Left forelimb (tissue), 1 donor: ENCODE measurements around the gene ZCCHC17.
"Not testable (repeated sequence)": the region's sequence is repeated elsewhere in the genome, so short reads cannot be mapped to it uniquely, and the experiment has no call there.

Source experiments
- DNase-seq: peaks from one replicate; pipeline ENCODE4 v3.0.0-alpha.2; 2018; ENCODE audit warnings: low spot score

Gene ZCCHC17

DNA sequence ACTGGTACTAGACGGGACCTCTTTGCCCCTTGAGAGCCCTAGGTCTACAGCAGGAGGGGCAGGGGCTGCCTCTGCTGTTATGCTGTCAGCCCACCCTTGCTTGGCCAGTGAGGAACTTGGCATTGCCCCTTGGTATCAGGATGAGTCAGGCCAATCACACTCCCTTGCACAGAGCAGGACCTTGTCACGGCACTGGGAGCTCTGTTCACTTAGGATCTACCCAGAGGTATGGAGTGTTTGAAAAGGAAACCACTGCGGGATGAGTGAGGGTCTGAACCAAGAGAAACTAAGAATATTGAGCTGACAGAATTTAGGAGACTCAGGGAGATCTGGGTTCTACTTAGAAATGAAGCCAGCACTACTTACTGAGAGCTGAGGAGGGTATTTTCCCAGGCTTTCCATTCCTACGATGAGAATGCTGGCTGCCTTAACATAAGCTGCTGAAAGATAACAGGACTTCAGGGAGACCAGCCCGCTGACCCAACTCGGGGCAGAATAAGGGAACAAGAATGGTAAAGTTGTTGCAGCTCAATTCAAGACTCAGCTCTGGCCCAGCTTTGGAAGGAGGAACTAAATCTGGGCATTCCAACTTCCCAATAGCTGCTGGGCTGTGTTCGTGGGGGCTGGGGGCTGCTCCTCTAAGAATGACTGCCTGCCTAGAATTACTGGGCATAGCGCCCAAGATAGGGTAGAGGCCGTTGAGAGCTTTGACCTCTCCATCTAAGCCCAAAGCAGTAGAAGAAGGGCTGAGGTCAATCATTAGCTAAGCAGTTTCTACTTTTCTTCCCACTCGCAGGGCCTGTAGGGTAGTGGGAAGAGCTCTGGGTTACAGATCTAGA is 74.5 kb downstream of the ZCCHC17 start:
- no peak for DNase-seq

DNA sequence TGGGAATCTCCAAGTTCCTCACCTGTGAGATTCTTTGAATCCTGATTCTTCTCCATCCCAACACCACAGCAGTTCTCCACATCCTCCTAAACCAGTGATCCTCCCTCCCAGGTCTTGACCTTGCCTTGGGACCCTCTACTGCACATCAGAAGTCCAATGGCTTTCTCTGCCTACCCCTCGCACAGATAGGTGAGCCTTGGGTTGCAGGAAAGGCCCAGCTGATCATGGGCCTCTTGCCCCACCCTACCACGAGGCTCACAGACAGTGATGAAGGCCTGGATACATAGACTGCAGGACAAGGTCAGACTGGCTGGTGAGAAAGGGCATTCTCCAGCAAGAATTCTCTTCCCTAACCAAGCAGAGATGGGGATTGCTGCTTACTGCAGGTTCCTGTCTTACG is 75.2 kb downstream of the ZCCHC17 start:
- no peak for DNase-seq

DNA sequence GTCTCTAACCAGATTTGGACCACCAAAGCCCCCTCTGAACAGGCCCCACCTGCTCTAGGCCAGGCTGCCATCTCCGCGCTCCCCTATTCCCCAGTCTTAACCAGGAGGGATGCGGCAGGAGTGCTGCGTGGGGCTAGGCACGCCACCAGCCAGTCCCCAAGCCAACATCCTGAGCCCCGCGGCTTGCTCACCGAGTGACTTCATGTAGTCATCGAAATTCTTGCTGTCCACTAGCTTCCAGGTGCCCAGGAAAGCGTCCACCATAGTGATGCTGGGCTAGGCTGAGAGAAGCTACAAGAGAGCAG is 75.9 kb downstream of the ZCCHC17 start:
- DNase-seq, result no peak

DNA sequence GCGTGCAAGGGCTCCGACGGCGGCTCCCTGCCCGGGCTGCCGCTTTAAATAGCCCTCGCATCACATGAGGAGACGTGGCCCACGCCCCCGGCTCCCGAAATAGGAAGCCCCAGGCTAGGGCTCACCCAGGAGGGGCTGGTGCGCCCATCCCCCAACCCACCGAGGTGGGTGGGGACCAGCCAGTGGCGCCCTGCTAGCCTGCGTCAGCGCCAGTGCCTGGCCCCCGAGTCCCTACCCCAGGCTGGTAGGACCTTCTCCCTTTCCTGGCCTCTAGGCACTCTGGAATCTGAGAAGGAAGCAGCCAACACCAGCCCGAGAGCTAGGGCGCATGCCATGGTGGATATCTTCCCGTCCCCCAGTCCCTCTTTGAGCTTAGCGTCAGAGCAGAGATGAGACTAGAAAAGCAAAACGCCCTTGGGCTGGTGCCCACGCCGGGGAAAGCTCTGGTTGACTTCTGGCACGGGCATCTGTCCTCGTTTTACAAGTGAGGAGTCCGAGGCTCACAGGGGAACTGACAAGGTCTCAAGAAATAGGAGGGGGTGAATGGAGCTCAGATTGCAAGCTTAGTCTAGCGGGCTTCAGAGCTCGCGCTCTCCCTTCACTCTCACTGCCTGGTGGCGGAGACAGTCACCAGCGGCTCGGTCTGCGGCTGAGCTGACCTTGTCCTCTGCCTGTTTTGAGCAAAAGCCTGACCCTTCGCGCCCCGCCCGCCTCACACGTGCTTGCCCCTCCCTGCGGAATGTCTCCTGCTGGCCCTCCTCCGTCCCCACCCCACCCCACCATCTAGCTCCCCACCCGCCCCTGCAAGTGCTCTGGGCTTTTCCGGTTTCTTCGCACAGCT is 76.4 kb downstream of the ZCCHC17 start, which contains the start of gene FABP3:
Gene FABP3, minus strand, starts transcription at position 21 of the 841 bp plus-strand sequence. CDS start 62 bp downstream, outside the sequence.
- DNase-seq, result peak; percentile 86

DNA sequence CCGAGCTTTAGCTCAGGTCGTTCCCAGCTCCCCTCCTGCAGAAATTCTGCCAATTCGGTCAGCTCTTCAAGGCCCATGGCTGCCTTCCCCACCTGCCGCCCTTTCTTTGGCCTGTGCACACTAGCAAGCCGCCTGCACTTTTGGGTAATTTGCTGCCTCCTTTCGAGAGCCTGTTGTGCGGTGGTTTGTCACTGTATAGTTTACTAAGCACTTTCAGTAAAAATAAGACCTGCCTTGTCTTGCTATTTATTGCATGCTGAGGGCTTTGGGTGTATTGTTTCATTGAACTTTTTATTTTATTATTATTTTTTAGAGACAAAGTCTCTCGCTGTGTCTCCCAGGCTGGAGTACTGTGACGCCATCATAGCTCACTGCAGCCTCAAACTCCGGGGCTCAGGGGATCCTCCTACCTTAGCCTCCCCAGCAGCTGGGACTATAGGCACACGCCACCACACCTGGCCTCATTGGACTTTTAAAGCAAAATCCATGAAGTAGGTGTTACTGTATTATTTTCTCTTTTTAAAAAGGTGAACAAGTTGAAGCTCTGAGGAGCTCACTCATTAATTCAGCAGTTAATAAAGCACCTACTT is 77.2 kb downstream of the ZCCHC17 start:
- DNase-seq, result no peak

DNA sequence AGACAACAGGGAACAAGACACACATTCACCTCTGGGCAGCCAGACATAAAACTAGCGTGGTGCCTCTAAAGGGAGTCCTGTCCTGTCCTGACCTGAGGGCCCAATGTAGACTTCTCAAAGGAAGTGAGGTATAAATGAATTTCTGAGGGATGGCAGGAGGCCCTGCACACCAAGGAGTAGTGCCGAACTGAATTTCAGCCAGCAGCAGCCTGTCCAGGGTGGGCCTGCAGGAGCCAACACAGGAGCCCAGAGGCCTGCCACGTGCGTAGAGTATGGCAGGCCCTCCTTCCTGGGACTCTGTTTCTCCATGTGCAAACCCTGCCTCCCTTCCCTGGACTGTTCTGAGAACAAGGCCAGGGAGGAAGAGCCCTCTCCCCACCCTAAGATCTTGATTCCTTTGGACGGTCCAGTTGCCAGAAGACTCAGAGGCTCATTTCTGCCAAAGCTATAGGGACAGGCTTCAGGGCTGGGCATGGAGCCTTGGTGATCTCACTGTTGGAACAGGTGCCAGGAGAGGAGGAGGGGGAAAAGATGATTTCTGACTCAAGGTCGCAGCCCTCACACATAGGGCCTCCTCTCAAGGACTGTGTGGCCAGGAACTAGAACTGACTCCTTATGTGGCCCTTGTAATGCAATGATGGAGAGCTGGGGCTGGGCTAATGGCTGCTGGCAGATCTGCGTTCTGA is 77.8 kb downstream of the ZCCHC17 start:
- peak; percentile 80 for DNase-seq

DNA sequence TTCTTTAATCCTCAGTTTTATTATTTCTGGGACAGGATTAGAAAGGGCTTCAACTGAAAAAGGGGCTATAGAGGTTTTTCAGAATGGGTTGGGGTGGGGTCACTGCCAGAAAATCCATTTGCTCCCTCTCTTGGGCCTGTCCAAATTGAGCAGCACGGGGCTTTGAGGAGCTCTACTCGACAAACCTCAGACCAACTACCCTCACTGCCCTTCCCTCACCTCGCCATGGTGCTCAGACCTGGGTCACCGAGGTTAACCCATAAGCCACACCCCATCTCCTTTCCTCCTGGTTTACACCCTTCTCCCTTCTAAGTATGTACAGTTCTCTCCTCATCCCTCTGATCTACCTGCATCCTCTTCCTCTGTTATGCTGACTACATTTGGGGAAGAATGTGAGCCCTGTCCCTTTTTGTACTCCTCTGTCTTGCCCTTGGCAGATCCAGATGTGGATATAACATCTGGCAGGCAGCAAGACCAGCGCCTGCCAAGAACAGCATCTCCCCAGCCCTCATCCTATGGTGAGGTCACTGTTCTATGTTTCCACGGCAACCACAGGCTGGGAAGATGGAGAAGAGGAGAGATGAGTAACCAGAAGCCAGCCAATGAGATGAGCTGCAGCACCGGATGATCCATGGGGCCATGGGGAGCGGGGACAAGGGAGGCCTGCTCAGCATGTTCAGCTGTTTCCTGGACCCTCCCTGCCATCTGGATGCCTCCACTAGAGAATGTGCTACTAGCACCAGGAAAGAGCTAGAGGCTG is 79.7 kb downstream of the ZCCHC17 start:
- peak; percentile 81 for DNase-seq

DNA sequence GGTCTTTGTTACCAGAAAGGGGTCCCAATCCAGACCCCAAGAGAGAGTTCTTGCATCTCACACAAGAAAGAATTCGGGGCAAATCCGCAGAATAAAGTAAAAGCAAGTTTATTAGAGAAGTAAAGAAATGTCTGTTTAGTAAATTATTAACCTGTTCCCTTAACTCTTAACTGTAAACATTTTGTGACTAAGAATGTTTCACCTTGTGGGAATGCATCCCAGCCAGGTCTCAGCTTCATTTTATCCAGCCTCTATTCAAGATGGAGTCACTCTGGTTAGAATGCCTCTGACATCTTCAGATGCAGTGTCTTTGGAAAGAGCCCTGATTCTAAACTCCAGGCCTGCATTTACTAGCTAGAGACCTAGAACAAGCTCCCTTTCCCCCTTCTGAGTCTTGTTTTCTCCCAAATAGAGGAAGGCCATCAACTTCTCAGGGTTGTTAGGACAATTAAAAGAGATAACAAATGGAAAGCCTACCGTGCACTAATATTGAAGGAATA is 80.6 kb downstream of the ZCCHC17 start:
- no peak for DNase-seq

DNA sequence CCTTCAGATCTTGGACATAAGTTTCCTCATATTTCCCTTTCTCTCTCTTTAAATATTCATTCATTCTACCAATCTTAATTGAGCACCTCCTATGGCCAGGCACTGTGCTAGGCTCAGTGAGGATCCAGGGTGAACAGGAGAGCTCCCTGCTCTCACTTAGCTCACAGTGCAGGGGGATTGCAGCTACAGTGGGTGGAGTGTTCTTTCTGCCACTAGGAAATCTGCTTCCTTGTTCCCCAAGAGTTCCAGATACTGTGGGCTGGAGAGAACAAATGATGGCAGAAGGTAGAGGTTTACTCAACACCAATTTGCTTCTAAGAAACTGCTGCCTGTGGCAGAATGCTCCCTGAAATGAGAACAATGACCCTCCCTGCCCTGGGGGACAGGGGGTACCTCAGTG is 81.2 kb downstream of the ZCCHC17 start:
- DNase-seq, result no peak

DNA sequence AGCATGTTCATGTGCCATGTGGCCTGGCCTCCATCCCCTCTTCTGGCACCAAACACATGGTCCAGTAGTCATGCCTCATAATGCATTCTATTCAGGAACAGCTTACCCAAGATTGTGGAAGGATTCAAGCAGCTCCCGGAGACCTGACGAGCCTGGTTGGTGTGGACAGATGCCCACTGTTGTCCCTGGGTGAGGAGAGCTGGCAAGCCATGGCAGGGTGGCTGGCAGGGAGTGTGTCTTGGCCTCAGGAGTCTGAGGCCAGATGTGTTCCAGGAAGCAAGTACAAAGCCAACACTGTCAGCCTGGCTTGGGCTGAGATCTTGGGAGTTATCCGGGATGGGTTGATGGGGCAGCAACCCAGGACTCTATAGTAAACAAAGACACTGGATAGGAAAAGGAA is 83.3 kb downstream of the ZCCHC17 start:
- no peak for DNase-seq

DNA sequence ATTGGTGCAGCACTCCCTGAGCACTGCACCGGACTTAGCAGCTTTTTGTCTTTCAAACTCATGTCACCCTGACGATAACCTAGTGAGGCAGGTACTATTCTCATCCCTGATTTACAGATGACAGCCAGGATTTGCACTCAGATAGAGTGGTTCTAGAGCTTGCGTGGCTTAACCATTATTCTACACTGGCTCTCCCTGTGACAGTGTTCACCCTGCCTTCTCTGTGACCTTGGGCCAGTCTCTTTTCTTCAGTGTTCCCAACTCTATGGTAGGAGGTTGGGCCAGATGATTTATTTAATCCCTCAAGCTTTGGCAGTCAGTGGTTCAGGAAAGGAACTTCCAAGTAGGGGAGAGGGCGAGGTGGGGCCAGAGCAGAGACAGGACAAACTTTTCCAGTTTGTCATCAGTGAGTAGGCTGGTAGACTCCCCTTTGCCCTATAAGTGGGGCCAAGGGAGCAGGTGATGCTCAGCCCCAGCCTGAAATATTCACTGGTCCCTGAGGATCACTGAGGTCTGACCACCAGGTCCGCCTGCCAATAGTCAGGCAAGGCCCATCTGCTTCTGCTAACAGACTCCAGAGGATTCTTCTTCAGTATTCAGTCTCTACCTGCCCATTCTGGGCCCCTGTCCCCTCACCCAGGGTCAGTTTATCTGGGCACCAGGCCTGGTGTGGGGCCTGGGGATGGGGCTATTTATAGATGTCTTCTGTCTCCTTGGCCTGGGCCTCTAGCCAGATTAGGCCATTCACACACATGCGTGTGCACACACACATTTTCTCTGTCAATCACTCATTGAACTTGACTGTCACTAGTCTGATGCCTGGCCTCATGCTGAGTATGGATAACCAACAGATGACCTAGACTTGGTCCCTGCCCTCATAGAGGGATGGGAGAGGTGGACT is 84.8 kb downstream of the ZCCHC17 start:
- no peak for DNase-seq

DNA sequence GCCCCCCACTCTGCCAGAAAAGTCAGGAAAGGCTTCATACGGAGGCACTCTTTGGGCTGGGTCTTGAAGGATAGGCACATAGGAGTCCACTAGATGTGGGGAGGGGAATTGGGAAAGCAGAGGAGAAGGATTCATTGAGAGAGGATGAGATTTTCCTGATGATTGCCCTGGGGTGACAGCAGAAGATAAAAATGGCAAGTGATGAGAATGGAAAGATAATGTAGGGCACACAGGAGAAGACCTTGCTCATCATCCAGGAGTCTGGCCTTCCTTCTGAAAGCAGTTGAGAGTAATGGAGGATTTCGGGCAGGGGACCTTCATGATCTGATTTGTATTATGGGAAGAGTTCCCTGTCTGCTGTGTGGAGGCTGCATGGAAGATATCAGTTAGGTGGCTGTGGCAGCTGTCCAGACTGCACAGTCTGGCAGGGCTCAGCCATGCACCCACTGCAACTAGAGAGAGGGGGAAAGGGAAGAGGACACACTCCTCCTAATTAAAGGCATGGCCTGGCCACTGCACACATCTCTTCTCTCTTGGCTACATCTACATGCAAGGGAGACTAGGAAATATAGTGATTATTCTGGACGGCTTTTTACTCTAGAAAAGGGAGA is 85.7 kb downstream of the ZCCHC17 start:
- DNase-seq, result no peak

DNA sequence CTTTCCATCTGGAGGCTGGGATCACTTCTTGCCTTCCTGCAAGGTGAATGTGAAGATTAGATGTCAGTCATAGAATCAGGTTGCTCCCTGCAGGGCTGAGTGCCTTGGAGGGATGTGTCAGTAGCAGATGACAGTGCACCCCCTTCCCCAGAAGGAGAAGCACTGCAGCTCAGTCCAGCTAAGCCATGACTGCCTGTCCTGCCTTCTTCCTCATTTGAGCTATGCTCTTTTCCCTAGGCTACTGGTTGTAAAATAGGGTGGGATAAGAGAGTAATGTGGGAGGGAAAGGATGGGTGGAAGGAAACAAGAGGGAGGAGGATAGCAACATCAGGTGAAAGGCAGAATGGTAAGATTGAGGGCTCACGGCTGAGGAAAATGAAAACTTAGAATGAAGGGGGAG is 87.1 kb downstream of the ZCCHC17 start:
- no peak for DNase-seq

DNA sequence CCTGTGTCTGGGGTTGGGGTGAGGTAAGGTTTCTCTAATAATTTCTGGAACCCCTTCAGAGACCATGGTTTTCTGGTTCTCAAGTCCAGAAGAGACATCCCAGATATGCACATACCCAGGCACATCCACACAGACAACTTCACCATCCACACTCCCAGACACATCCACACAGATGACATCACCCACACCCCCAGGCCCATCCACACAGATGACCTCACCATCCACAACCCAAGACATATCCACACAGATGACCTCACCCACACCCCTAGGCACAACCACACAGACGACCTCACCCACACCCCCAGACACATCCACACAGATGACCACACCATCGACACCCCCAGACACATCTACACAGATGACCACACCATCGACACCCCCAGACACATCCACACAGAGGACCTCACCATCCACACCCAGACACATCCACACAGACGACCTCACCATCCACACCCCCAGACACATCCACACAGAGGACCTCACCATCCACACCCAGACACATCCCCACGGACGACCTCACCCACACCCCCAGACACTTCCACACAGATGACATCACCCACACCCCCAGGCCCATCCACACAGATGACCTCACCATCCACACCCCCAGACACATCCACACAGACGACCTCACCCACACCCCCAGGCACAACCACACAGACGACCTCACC is 89.9 kb downstream of the ZCCHC17 start:
- not testable (repeated sequence) for DNase-seq

DNA sequence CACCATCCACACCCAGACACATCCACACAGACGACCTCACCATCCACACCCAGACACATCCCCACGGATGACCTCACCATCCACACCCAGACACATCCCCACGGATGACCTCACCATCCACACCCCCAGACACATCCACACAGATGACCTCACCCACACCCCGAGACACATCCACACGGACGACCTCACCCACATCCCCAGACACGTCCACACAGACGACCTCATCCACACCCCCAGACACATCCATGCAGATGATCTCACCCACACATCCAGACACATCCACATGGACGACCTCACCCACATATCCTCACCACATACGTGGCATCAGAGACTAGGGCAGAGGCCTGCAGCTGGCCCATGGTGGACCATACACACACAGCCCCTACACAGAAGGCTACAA is 90.8 kb downstream of the ZCCHC17 start:
- DNase-seq, result no peak

DNA sequence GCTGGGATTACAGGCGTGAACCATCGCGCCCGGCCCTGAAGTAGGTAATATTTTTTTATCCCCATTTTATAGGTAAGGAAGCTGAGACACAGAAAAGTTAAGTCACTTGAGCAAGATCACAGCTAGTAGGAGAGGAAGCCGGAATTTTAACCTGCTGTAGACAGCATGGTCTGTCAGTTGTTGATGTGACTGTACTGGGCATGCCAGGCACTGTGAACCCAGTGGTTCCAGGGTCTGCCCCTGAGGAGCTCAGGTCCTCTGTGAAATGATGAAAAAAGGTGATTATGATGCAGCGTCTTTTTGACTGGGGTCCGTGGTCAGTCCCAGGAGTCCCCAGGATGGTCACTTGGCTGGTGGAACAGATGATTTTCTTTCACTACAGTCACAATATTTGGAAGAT is 92.8 kb downstream of the ZCCHC17 start:
- no peak for DNase-seq

DNA sequence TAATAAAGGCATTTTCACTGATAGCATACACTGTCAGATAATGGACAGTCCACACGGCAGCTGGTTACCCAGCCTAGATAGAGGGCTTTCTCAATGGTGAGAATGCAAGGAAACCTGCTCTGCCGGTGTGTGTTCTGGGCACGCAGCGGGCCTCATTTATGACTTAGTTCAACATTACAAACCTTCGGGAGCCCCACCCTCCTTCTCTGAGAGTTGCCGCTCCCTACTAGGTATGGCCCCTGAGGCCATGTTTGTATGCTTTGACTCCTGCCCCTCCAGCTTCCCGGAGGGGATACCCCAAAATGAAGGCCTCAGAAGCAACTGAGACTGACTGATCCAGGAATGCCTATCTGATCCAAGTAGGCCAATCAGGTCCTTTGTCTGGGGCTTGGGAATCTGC is 93.2 kb downstream of the ZCCHC17 start:
- DNase-seq, result no peak

DNA sequence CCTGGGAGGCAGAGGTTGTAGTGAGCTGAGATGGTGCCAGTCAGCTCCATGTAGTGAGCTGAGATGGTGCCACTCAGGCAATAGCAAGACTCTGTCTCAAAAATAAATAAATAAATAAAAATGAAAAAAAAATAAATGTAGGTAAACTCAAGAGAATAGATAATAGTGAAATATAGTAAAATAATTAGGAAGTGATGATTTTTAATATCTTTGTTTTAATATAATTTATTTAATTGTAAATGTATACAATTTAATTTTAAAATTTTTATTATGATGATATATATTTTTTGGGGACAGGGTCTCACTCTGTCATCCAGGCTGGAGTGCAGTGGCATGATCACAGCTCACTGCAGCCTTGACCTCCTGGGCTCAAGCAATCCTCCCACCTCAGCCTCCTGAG is 96.6 kb downstream of the ZCCHC17 start:
- DNase-seq, result no peak

DNA sequence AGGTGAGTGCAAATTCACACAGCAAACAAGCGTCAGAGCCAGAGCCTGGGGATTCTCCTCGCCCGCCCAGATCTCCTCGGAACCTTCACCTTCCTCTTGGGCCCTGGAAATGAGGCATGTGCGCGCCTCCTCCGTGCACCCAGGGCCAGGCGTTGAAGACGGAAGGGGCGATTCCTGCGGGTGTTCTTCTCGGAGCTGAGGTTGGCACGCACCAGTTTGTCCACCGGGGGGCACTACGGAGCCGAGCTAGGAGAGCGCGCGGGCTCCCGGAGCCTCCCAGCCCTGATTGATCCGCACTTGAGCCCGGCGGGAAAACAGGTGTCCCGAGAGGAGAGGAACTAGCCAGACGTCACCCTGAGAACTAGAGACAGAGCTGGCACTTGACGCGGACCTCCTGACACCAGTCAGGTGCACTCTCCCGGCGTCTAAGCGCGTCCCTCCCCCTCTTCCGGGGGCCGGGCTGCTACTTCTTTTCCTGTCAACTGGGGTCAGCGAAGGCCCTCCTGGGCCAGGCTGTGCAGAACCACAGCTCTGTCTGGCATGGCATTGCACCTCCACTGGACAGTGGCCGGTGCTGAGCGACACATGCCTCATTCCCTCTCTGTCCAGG is 97.9 kb downstream of the ZCCHC17 start:
- DNase-seq, result peak; percentile 87
